Measurements from ENCODE around the gene PRKCA. TPM values are rescaled to one million over a fixed set of nuclear protein-coding genes. Genes with fewer than 3 reads are reported as not detected.

Gene PRKCA
- total and polyA plus RNA-seq, 4 experiments from 2014 or later = 1.1 to 107 (median 56.1) TPM

DNA sequence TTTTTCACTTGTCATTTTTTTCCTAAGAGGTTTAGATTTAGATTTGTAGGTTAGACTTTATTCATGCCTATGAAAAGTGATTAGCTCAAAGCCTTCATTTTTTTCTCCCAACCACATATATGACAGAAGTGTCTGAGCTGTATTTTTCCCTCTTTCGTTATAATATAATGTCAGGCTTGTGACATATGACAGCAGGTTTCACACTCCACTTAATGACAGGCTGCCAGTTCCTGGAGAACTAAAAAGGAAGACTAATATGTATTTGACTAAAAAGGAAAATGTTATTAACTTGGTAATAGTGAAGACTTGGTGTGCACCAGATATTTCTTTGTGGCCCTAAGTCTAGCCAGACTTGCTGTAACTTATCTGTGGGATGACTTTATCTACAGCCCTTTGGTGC is 331.8 kb downstream of the PRKCA start:
- Mint-ChIP-seq H3K27me3 (no peaks in the 10 kb centered on the region), H3K9me3 (no peaks in the 10 kb centered on the region), H3K4me1 (peaks cover 23 to 50% (median 33%) of the 10 kb centered on the region in 4 donors), H3K27ac (peak overlapping the region in 2 of 7 donors; percentile 15 to 35), H3K4me3 (no peak overlapping the region), H3K36me3 (peaks cover 0 to 12% of the 10 kb centered on the region in 2 donors)
- intact Hi-C loops (cut with micrococcal nuclease) = no loop called here
- no peaks in the 10 kb centered on the region for H3K27me3 ChIP-seq (ENCODE audit: insufficient read depth, low read length)
- ChIA-PET POLR2A (ENCODE audit: partially characterized antibody) (interaction anchor here (1.4 kb wide), 1 partner anchor 15 kb away, joined by 3 read pairs; no protein-coding TSS in a partner anchor), CTCF (ENCODE audit: partially characterized antibody) (no interaction called here)
- no peak for DNase-seq
- no peak overlapping the region for H3K27ac ChIP-seq (ENCODE audit: low read depth, low read length)
- H3K4me1 ChIP-seq (ENCODE audit: insufficient read depth, low read length) = peaks cover 21% of the 10 kb centered on the region
- no peaks in the 10 kb centered on the region for H3K36me3 ChIP-seq (ENCODE audit: insufficient read depth, low read length)
- no peak overlapping the region for H3K4me3 ChIP-seq (ENCODE audit: low read length in 2 of 2)
- H3K9me3 ChIP-seq (ENCODE audit: control insufficient read depth in 1 of 2, low read length in 2 of 2) = no peaks in the 10 kb centered on the region

DNA sequence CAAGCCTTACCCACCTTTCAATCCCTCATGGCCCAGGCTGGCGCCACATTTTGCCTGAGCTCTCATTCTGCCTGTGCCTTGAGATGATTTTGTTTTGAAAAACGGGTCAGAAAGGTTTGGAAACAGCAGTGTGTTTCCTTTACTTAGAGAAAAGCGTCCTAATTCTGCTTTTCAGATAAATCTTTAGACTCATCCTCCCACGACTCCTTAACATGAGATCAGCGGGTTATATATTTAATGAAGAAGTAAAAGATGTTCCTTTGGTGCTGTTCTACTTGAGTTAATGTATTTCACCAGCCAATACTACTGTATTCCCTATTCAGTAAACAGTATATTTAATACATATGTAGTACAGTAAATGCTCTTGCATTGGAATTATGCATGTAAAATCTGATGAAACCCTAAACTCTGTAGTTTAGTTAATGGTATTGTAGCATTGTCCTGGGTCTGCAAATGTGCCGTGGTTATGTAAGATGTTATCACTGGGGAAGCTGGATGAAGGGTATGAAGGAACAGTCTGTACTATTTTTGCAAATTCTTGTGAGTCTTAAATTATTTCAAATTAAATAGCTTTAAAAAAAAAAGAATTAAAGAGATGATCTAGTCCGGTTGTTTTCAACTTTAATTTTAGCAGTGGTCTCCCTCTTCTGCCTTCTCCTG is 333.1 kb downstream of the PRKCA start:
- H3K9me3 Mint-ChIP-seq = no peaks in the 10 kb centered on the region
- no peak overlapping the region for H3K4me3 ChIP-seq (ENCODE audit: low read length in 2 of 2)
- H3K27me3 Mint-ChIP-seq = no peaks in the 10 kb centered on the region
- H3K4me3 Mint-ChIP-seq = no peak overlapping the region
- no peak overlapping the region for H3K27ac ChIP-seq (ENCODE audit: low read depth, low read length)
- ChIA-PET POLR2A (ENCODE audit: partially characterized antibody) (no interaction called here), CTCF (ENCODE audit: partially characterized antibody) (interaction anchor here (1.3 kb wide), 1 partner anchor 30 kb away, joined by 3 read pairs; no protein-coding TSS in a partner anchor)
- H3K27me3 ChIP-seq (ENCODE audit: insufficient read depth, low read length) = no peaks in the 10 kb centered on the region
- no peaks in the 10 kb centered on the region for H3K36me3 ChIP-seq (ENCODE audit: insufficient read depth, low read length)
- H3K27ac Mint-ChIP-seq = peak overlapping the region in 4 of 7 donors; percentile 15 to 50 (median 26)
- intact Hi-C loops (cut with micrococcal nuclease) = no loop called here
- H3K9me3 ChIP-seq (ENCODE audit: control insufficient read depth in 1 of 2, low read length in 2 of 2) = no peaks in the 10 kb centered on the region
- H3K4me1 ChIP-seq (ENCODE audit: insufficient read depth, low read length) = peaks cover 21% of the 10 kb centered on the region
- DNase-seq = no peak
- peaks cover 5 to 18% of the 10 kb centered on the region in 2 donors for H3K36me3 Mint-ChIP-seq
- H3K4me1 Mint-ChIP-seq = peaks cover 19 to 41% (median 31%) of the 10 kb centered on the region in 4 donors

DNA sequence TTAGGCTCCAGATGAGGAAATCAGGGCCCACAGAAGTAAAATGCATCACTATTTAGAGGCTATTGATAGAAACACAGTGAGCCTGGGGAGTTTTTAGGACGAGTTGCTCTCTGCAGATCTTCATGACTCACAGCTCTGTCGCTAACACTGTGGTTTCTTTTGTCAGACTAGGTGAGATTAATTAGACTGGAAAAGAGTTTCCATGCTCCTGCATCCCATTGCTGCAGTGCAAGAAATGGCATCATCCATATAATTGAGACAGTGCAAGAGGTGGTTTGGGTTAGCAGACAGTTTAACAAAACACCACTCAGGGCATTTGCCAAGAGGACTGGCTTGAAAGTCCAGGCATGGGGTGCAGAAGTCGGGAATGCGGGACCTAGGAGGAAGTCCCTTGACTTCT is 333.7 kb downstream of the PRKCA start:
- DNase-seq = no peak
- intact Hi-C loops (cut with micrococcal nuclease) = no loop called here
- ChIA-PET POLR2A (ENCODE audit: partially characterized antibody) (interaction anchor here (1.4 kb wide), 1 partner anchor 435 kb away, joined by 3 read pairs; no protein-coding TSS in a partner anchor), CTCF (ENCODE audit: partially characterized antibody) (interaction anchor here (1.3 kb wide), 1 partner anchor 30 kb away, joined by 3 read pairs; no protein-coding TSS in a partner anchor)
- Histone ChIP-seq H3K27me3 (ENCODE audit: insufficient read depth, low read length) (no peaks in the 10 kb centered on the region), H3K4me3 (ENCODE audit: low read length in 2 of 2) (no peak overlapping the region), H3K9me3 (ENCODE audit: control insufficient read depth in 1 of 2, low read length in 2 of 2) (no peaks in the 10 kb centered on the region), H3K4me1 (ENCODE audit: insufficient read depth, low read length) (peaks cover 21% of the 10 kb centered on the region), H3K27ac (ENCODE audit: low read depth, low read length) (no peak overlapping the region), H3K36me3 (ENCODE audit: insufficient read depth, low read length) (no peaks in the 10 kb centered on the region)
- no peaks in the 10 kb centered on the region for H3K9me3 Mint-ChIP-seq
- H3K27ac Mint-ChIP-seq = peak overlapping the region in 5 of 7 donors; percentile 20 to 56 (median 50)
- peaks cover 7 to 20% of the 10 kb centered on the region in 2 donors for H3K36me3 Mint-ChIP-seq
- H3K4me3 Mint-ChIP-seq = no peak overlapping the region
- H3K27me3 Mint-ChIP-seq = no peaks in the 10 kb centered on the region
- H3K4me1 Mint-ChIP-seq = peaks cover 16 to 36% (median 27%) of the 10 kb centered on the region in 4 donors

DNA sequence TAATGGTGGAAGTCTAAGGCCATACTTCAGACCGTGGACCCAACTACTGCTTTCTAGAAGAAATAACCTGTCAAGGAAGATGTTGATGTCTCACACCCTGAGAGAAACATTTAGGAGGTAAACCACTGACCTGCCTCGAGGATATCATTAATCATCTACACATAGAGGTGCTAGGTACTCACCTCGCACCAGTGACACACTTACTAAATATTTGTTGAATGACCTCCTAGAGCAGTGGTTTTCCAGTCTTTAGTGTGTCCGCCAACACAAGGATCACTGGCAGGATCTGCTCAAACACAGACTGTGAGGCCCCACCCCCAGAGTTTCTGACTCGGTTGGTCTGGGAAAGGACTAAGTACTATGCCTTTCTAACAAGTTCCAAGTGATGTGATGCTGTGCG is 335.1 kb downstream of the PRKCA start:
- peaks cover 18 to 37% (median 26%) of the 10 kb centered on the region in 4 donors for H3K4me1 Mint-ChIP-seq
- peaks cover 19 to 33% of the 10 kb centered on the region in 2 donors for H3K36me3 Mint-ChIP-seq
- no peak for DNase-seq
- POLR2A ChIA-PET (ENCODE audit: partially characterized antibody) = no interaction called here
- no peaks in the 10 kb centered on the region for H3K9me3 ChIP-seq (ENCODE audit: control insufficient read depth in 1 of 2, low read length in 2 of 2)
- H3K27me3 Mint-ChIP-seq = no peaks in the 10 kb centered on the region
- H3K4me3 ChIP-seq (ENCODE audit: low read length in 2 of 2) = no peak overlapping the region
- no peaks in the 10 kb centered on the region for H3K9me3 Mint-ChIP-seq
- no peak overlapping the region for H3K4me3 Mint-ChIP-seq
- H3K27ac ChIP-seq (ENCODE audit: low read depth, low read length) = no peak overlapping the region
- CTCF ChIA-PET (ENCODE audit: partially characterized antibody) = no interaction called here
- peaks cover 7% of the 10 kb centered on the region for H3K36me3 ChIP-seq (ENCODE audit: insufficient read depth, low read length)
- H3K27ac Mint-ChIP-seq = no peak overlapping the region
- intact Hi-C loops (cut with micrococcal nuclease) = no loop called here
- peaks cover 18% of the 10 kb centered on the region for H3K4me1 ChIP-seq (ENCODE audit: insufficient read depth, low read length)
- no peaks in the 10 kb centered on the region for H3K27me3 ChIP-seq (ENCODE audit: insufficient read depth, low read length)

- peak overlapping the region in 3 of 7 donors; percentile 1 to 68 (median 60) for H3K27ac Mint-ChIP-seq
- Histone ChIP-seq H3K27ac (ENCODE audit: low read depth, low read length) (no peak overlapping the region), H3K27me3 (ENCODE audit: insufficient read depth, low read length) (no peaks in the 10 kb centered on the region), H3K4me1 (ENCODE audit: insufficient read depth, low read length) (peaks cover 6% of the 10 kb centered on the region), H3K4me3 (ENCODE audit: low read length in 2 of 2) (no peak overlapping the region), H3K36me3 (ENCODE audit: insufficient read depth, low read length) (peaks cover 7% of the 10 kb centered on the region), H3K9me3 (ENCODE audit: control insufficient read depth in 1 of 2, low read length in 2 of 2) (no peaks in the 10 kb centered on the region)
- peaks cover 11 to 29% (median 17%) of the 10 kb centered on the region in 4 donors for H3K4me1 Mint-ChIP-seq
- intact Hi-C loops (cut with micrococcal nuclease) = no loop called here
- no peaks in the 10 kb centered on the region for H3K9me3 Mint-ChIP-seq
- H3K4me3 Mint-ChIP-seq = no peak overlapping the region
- no peaks in the 10 kb centered on the region for H3K27me3 Mint-ChIP-seq
- ChIA-PET POLR2A (ENCODE audit: partially characterized antibody) (interaction anchor here (1.6 kb wide), 1 partner anchor 11 kb away, joined by 4 read pairs; no protein-coding TSS in a partner anchor), CTCF (ENCODE audit: partially characterized antibody) (interaction anchor here (0.8 kb wide), 1 partner anchor 439 kb away, joined by 3 read pairs; no protein-coding TSS in a partner anchor)
- DNase-seq = no peak
- H3K36me3 Mint-ChIP-seq = peaks cover 19 to 42% of the 10 kb centered on the region in 2 donors
Observed at GRCh38 chr17:66638707-66639479, 336.5 kb downstream of the PRKCA start.

- Mint-ChIP-seq H3K36me3 (peaks cover 44 to 64% of the 10 kb centered on the region in 2 donors), H3K4me1 (peaks cover 9 to 39% (median 16%) of the 10 kb centered on the region in 4 donors), H3K9me3 (no peaks in the 10 kb centered on the region), H3K4me3 (no peak overlapping the region), H3K27ac (peak overlapping the region in 3 of 7 donors; percentile 14 to 49 (median 39)), H3K27me3 (no peaks in the 10 kb centered on the region)
- Histone ChIP-seq H3K4me1 (ENCODE audit: insufficient read depth, low read length) (peaks cover under 1% of the 10 kb centered on the region), H3K4me3 (ENCODE audit: low read length in 2 of 2) (no peak overlapping the region), H3K27ac (ENCODE audit: low read depth, low read length) (no peak overlapping the region), H3K9me3 (ENCODE audit: control insufficient read depth in 1 of 2, low read length in 2 of 2) (no peaks in the 10 kb centered on the region), H3K36me3 (ENCODE audit: insufficient read depth, low read length) (peaks cover 17% of the 10 kb centered on the region), H3K27me3 (ENCODE audit: insufficient read depth, low read length) (no peaks in the 10 kb centered on the region)
- ChIA-PET CTCF (ENCODE audit: partially characterized antibody) (interaction anchor here (1.7 kb wide), 1 partner anchor 78 kb away, joined by 4 read pairs; no protein-coding TSS in a partner anchor), POLR2A (ENCODE audit: partially characterized antibody) (no interaction called here)
- no peak for DNase-seq
- intact Hi-C loops (cut with micrococcal nuclease) = no loop called here
Observed at GRCh38 chr17:66643815-66644710, 341.6 kb downstream of the PRKCA start.

Data from CD4-positive, alpha-beta memory T cell (primary cell).